Osteocyte (in vitro differentiated cells): ENCODE results near the gene CARD10. TPM values are rescaled to one million over a fixed set of nuclear protein-coding genes. Genes with fewer than 3 reads are reported as not detected.

Experiments
- DNase-seq: peaks from one replicate; pipeline ENCODE4 v3.0.0; 2021; ENCODE audit warnings: mixed read lengths; ENCODE audit not compliant: unreplicated experiment; ENCODE audit errors: extremely low spot score
- H3K27ac Mint-ChIP-seq: one replicate; pipeline ENCODE4 v1.8.0; 2021; ENCODE audit warnings: mild to moderate bottlenecking, mixed read lengths; ENCODE audit not compliant: unreplicated experiment
- H3K27me3 Mint-ChIP-seq: one replicate; pipeline ENCODE4 v1.8.0; 2021; ENCODE audit warnings: mixed read lengths; ENCODE audit not compliant: unreplicated experiment
- H3K36me3 Mint-ChIP-seq: one replicate; pipeline ENCODE4 v1.8.0; 2021; ENCODE audit warnings: mixed read lengths; ENCODE audit not compliant: unreplicated experiment
- H3K4me1 Mint-ChIP-seq: one replicate; pipeline ENCODE4 v1.8.0; 2021; ENCODE audit warnings: mixed read lengths; ENCODE audit not compliant: unreplicated experiment
- H3K4me3 Mint-ChIP-seq: one replicate; pipeline ENCODE4 v1.8.0; 2021; ENCODE audit warnings: mild to moderate bottlenecking, moderate library complexity, mixed read lengths; ENCODE audit not compliant: unreplicated experiment
- H3K9me3 Mint-ChIP-seq: one replicate; pipeline ENCODE4 v1.8.0; 2021; ENCODE audit warnings: mixed read lengths; ENCODE audit not compliant: unreplicated experiment
- CTCF ChIP-seq: fragments of 200-600 bp; sonication (generic); IDR thresholded peaks from 2 replicates; pipeline ENCODE4 v1.5.0; 2021; ENCODE audit warnings: antibody characterized with exemption, mild to moderate bottlenecking, moderate library complexity
- total RNA-seq: library from RNA; stranded (reverse); gene quantifications from 2 replicates; pipeline ENCODE4 v1.2.1, GENCODE V29; 2021

The CARD10 gene
- total RNA-seq, 1 donor from 2014 or later: 31.5 TPM

- H3K27me3 Mint-ChIP-seq: peaks cover 2% of the 10 kb centered on the region
- DNase-seq: no peak
- H3K27ac Mint-ChIP-seq: no peak overlapping the region
- no peak overlapping the region for H3K4me3 Mint-ChIP-seq
- no peaks in the 10 kb centered on the region for H3K36me3 Mint-ChIP-seq
- no peak for TF ChIP-seq CTCF
- no peaks in the 10 kb centered on the region for H3K9me3 Mint-ChIP-seq
- no peaks in the 10 kb centered on the region for H3K4me1 Mint-ChIP-seq
These were observed 42.6 kb downstream of the CARD10 start for GRCh38 chr22:37476389-37477329.

- no peak for TF ChIP-seq CTCF
- Mint-ChIP-seq H3K4me3 (no peak overlapping the region), H3K9me3 (no peaks in the 10 kb centered on the region), H3K27me3 (peaks cover 2% of the 10 kb centered on the region), H3K27ac (no peak overlapping the region), H3K4me1 (no peaks in the 10 kb centered on the region), H3K36me3 (no peaks in the 10 kb centered on the region)
- no peak for DNase-seq
These were observed 44.6 kb downstream of the CARD10 start for GRCh38 chr22:37474447-37475090.

- Mint-ChIP-seq H3K27ac (no peak overlapping the region), H3K4me3 (no peak overlapping the region), H3K9me3 (no peaks in the 10 kb centered on the region), H3K27me3 (peaks cover 2% of the 10 kb centered on the region), H3K36me3 (no peaks in the 10 kb centered on the region), H3K4me1 (no peaks in the 10 kb centered on the region)
- no peak for TF ChIP-seq CTCF
- no peak for DNase-seq
These were observed 45.7 kb downstream of the CARD10 start for GRCh38 chr22:37473437-37473946.

GRCh38 chr22:37472418-37473006, 46.7 kb downstream of the CARD10 start:
- Mint-ChIP-seq H3K4me3 (no peak overlapping the region), H3K27ac (no peak overlapping the region), H3K36me3 (no peaks in the 10 kb centered on the region), H3K27me3 (peaks cover 6% of the 10 kb centered on the region), H3K9me3 (no peaks in the 10 kb centered on the region), H3K4me1 (no peaks in the 10 kb centered on the region)
- no peak for DNase-seq
- TF ChIP-seq CTCF: peak; percentile 62
